H1 (cell line): ENCODE data around the gene AP5S1. TPM values are rescaled to one million over a fixed set of nuclear protein-coding genes. Genes with fewer than 3 reads are reported as not detected.

ENCODE experiments used
- CTCF ChIA-PET: fragments of 300-600 bp; sonication (Branson Sonifier 250); formaldehyde crosslinking; loops from one replicate; lab custom pipeline; 2021; ENCODE audit not compliant: partially characterized antibody; lab: Charles Lee
- POLR2A ChIA-PET: fragments of 300-600 bp; sonication (Branson Sonifier 250); formaldehyde crosslinking; loops from one replicate; lab custom pipeline; 2021; ENCODE audit warnings: inconsistent platforms; ENCODE audit not compliant: partially characterized antibody; lab: Charles Lee
- DNase-seq, 2 experiments: peaks; one replicate each; pipeline versions ENCODE4 v3.0.0 to v3.0.0-alpha.2; 2010 to 2022; ENCODE audit warnings: low spot score in 2 of 2, low read depth in 1 of 2, mixed read lengths in 1 of 2
- FAIRE-seq: peaks from 2 replicates; lab custom pipeline; 2011; peaks lifted over from hg19 to GRCh38; lab: Jason Lieb, UNC
- H2AFZ ChIP-seq: 2 replicates; pipeline ENCODE4 v1.8.1; 2012; ENCODE audit warnings: low read length, inconsistent platforms
- H2AK5ac ChIP-seq: 2 replicates; pipeline ENCODE4 v1.6.1; 2013; ENCODE audit warnings: low read depth, low read length
- H2BK120ac ChIP-seq: replicated peaks from 2 replicates; pipeline ENCODE3; 2013; ENCODE audit warnings: low read depth, low read length, inconsistent platforms
- H2BK12ac ChIP-seq: 2 replicates; pipeline ENCODE4 v1.6.1; 2013; ENCODE audit warnings: low read depth, low read length
- H2BK15ac ChIP-seq: 2 replicates; pipeline ENCODE4 v1.6.1; 2013; ENCODE audit warnings: low read length
- H2BK20ac ChIP-seq: 2 replicates; pipeline ENCODE4 v1.6.1; 2013; ENCODE audit warnings: low read length
- H2BK5ac ChIP-seq: 2 replicates; pipeline ENCODE4 v1.6.1; 2013; ENCODE audit warnings: low read depth, low read length
- H3K14ac ChIP-seq: 2 replicates; pipeline ENCODE4 v1.6.1; 2013; ENCODE audit warnings: inconsistent platforms; ENCODE audit not compliant: insufficient read length
- H3K18ac ChIP-seq: 2 replicates; pipeline ENCODE4 v1.6.1; 2013; ENCODE audit warnings: low read length; ENCODE audit errors: extremely low read depth
- H3K23ac ChIP-seq: 2 replicates; pipeline ENCODE4 v1.6.1; 2013; ENCODE audit warnings: inconsistent platforms; ENCODE audit not compliant: insufficient read length
- H3K23me2 ChIP-seq: 2 replicates; pipeline ENCODE4 v1.6.1; 2013; ENCODE audit warnings: low read depth, low read length
- H3K27ac ChIP-seq: 2 replicates; pipeline ENCODE4 v1.6.1; 2011; ENCODE audit warnings: low read depth, low read length, inconsistent platforms
- H3K27me3 ChIP-seq, 4 experiments: replicated peaks in 1 of 4; 1 replicate in 1 of 4; 2 replicates in 3 of 4; pipeline versions ENCODE4 v1.6.1 to v1.8.1; 2011 to 2013; ENCODE audit warnings: low read length in 3 of 4, mild to moderate bottlenecking in 3 of 4, inconsistent platforms in 2 of 4, mixed read lengths in 2 of 4, moderate library complexity in 1 of 4; ENCODE audit not compliant: control insufficient read depth in 3 of 4, insufficient read depth in 3 of 4; ENCODE audit errors: extremely low read depth in 1 of 4
- H3K36me3 ChIP-seq, 4 experiments: 2 replicates each; pipeline versions ENCODE4 v1.6.1 to v1.8.1; 2011 to 2013; ENCODE audit warnings: mild to moderate bottlenecking in 4 of 4, low read length in 3 of 4, moderate library complexity in 2 of 4, control low read depth in 1 of 4, inconsistent platforms in 1 of 4; ENCODE audit not compliant: insufficient read depth in 4 of 4, control insufficient read depth in 2 of 4
- H3K4ac ChIP-seq: replicated peaks from 2 replicates; pipeline ENCODE3; 2013; ENCODE audit warnings: low read length, low read depth, mixed read lengths, inconsistent platforms; ENCODE audit not compliant: insufficient read length
- H3K4me1 ChIP-seq, 4 experiments: replicated peaks in 1 of 4; 1 replicate in 1 of 4; 2 replicates in 3 of 4; pipeline versions ENCODE4 v1.6.1 to v1.8.1; 2011 to 2013; ENCODE audit warnings: low read length in 3 of 4, inconsistent platforms in 2 of 4, mixed read lengths in 1 of 4; ENCODE audit not compliant: insufficient read depth in 4 of 4, control insufficient read depth in 3 of 4
- H3K4me2 ChIP-seq, 2 experiments: 2 replicates each; pipeline versions ENCODE4 v1.6.1 to v1.8.1; 2011 to 2013; ENCODE audit warnings: low read depth in 2 of 2, low read length in 2 of 2, control low read depth in 1 of 2, inconsistent platforms in 1 of 2, mild to moderate bottlenecking in 1 of 2; ENCODE audit not compliant: insufficient read depth in 1 of 2
- H3K4me3 ChIP-seq, 4 experiments: fragments of 200-600, 300-600 bp in 1 of 4; sonication (generic), shearing (Covaris generic), sonication (Bioruptor Twin) in 1 of 4; 2 replicates each; pipeline versions ENCODE4 v1.5.1 to v1.8.1; 2011 to 2016; ENCODE audit warnings: low read length in 4 of 4, low read depth in 3 of 4, control low read depth in 2 of 4, inconsistent platforms in 2 of 4, mild to moderate bottlenecking in 2 of 4, mixed read lengths in 1 of 4, moderate library complexity in 1 of 4; ENCODE audit not compliant: insufficient read depth in 2 of 4; ENCODE audit errors: extremely low read depth in 1 of 4
- H3K56ac ChIP-seq: replicated peaks from 2 replicates; pipeline ENCODE3; 2013; ENCODE audit warnings: low read depth, mild to moderate bottlenecking, mixed read lengths, low read length, inconsistent platforms; ENCODE audit not compliant: insufficient read length
- H3K79me1 ChIP-seq: 2 replicates; pipeline ENCODE4 v1.6.1; 2013; ENCODE audit warnings: low read depth, low read length, control low read depth
- H3K79me2 ChIP-seq, 2 experiments: 2 replicates each; pipeline versions ENCODE4 v1.6.1 to v1.8.1; 2012 to 2013; ENCODE audit warnings: low read length in 2 of 2, mild to moderate bottlenecking in 2 of 2, inconsistent platforms in 1 of 2; ENCODE audit not compliant: insufficient read depth in 2 of 2, control insufficient read depth in 1 of 2
- H3K9ac ChIP-seq, 4 experiments: replicated peaks in 1 of 4; 1 replicate in 1 of 4; 2 replicates in 3 of 4; pipeline versions ENCODE4 v1.6.1 to v1.8.1; 2011 to 2013; ENCODE audit warnings: low read depth in 3 of 4, low read length in 3 of 4, control low read depth in 2 of 4, mild to moderate bottlenecking in 2 of 4, moderate library complexity in 2 of 4, inconsistent platforms in 1 of 4; ENCODE audit errors: extremely low read depth in 1 of 4
- H3K9me3 ChIP-seq, 2 experiments: 2 replicates each; pipeline versions ENCODE4 v1.6.1 to v1.8.1; 2012 to 2013; ENCODE audit warnings: mild to moderate bottlenecking in 2 of 2, moderate library complexity in 2 of 2, control low read depth in 1 of 2, inconsistent platforms in 1 of 2, low read depth in 1 of 2, low read length in 1 of 2, mixed read lengths in 1 of 2; ENCODE audit not compliant: insufficient read depth in 2 of 2
- H4K20me1 ChIP-seq, 2 experiments: replicated peaks in 1 of 2; 2 replicates each; pipeline versions ENCODE3 to v1.8.1; 2011 to 2013; ENCODE audit warnings: inconsistent platforms in 2 of 2, low read length in 2 of 2, mild to moderate bottlenecking in 1 of 2; ENCODE audit not compliant: insufficient read depth in 2 of 2, control insufficient read depth in 1 of 2
- H4K5ac ChIP-seq: 2 replicates; pipeline ENCODE4 v1.6.1; 2013; ENCODE audit warnings: low read length, low read depth, mixed read lengths, inconsistent platforms; ENCODE audit not compliant: insufficient read length
- H4K8ac ChIP-seq: 2 replicates; pipeline ENCODE4 v1.8.0; 2013; ENCODE audit warnings: mild to moderate bottlenecking, moderate library complexity, low read length, inconsistent platforms; ENCODE audit not compliant: insufficient read depth; ENCODE audit errors: extremely low read depth
- H4K91ac ChIP-seq: replicated peaks from 2 replicates; pipeline ENCODE3; 2013; ENCODE audit warnings: low read length, mixed read lengths, inconsistent platforms; ENCODE audit not compliant: insufficient read length
- GTF2F1 ChIP-seq: IDR thresholded peaks from 2 replicates; pipeline ENCODE4 v1.6.1; 2012; ENCODE audit warnings: low read depth, low read length, improper control_type of control experiment, borderline replicate concordance
- HDAC2 ChIP-seq, 2 experiments: fragments of 300-600 bp in 1 of 2; sonication (generic) in 1 of 2; IDR thresholded peaks; 2 replicates each; pipeline ENCODE4 v1.6.1; 2011 to 2012; ENCODE audit warnings: low read depth in 2 of 2, low read length in 2 of 2, mild to moderate bottlenecking in 2 of 2, moderate library complexity in 2 of 2, borderline replicate concordance in 1 of 2, inconsistent platforms in 1 of 2
- KDM4A ChIP-seq: IDR thresholded peaks from one replicate; pipeline ENCODE4 v1.7.1; 2012; ENCODE audit warnings: low read depth, mild to moderate bottlenecking, moderate library complexity, low read length, inconsistent platforms; ENCODE audit not compliant: severe bottlenecking
- NANOG ChIP-seq: IDR thresholded peaks from 2 replicates; pipeline ENCODE4 v1.6.1; 2011; ENCODE audit warnings: low read length, low read depth, mild to moderate bottlenecking, inconsistent platforms; ENCODE audit not compliant: insufficient read depth, poor library complexity, severe bottlenecking
- POLR2A ChIP-seq, 2 experiments: IDR thresholded peaks; 1 replicate in 1 of 2; 2 replicates in 1 of 2; pipeline ENCODE4 v1.6.1; 2011; ENCODE audit warnings: low read depth in 2 of 2, low read length in 2 of 2, mild to moderate bottlenecking in 2 of 2; ENCODE audit errors: control extremely low read depth in 1 of 2
- RBBP5 ChIP-seq: IDR thresholded peaks from 2 replicates; pipeline ENCODE4 v1.7.1; 2012; ENCODE audit warnings: low read depth, mild to moderate bottlenecking, inconsistent platforms, low read length, moderate library complexity, borderline replicate concordance
- SP4 ChIP-seq: IDR thresholded peaks from 2 replicates; pipeline ENCODE4 v1.6.1; 2012; ENCODE audit warnings: low read length, inconsistent platforms
- SRF ChIP-seq: IDR thresholded peaks from 2 replicates; pipeline ENCODE4 v1.6.1; 2011; ENCODE audit warnings: mild to moderate bottlenecking, low read depth, low read length, moderate library complexity
- TEAD4 ChIP-seq: IDR thresholded peaks from 2 replicates; pipeline ENCODE4 v1.6.1; 2012; ENCODE audit warnings: low read depth, low read length, inconsistent platforms, mixed read lengths
- YY1 ChIP-seq: IDR thresholded peaks from 2 replicates; pipeline ENCODE4 v1.6.1; 2011; ENCODE audit warnings: low read depth, mild to moderate bottlenecking, low read length
- ZNF274 ChIP-seq: IDR thresholded peaks from 2 replicates; pipeline ENCODE4 v1.7.0; 2012; ENCODE audit warnings: low read length, borderline replicate concordance; ENCODE audit errors: extremely low read depth
- WGBS, 2 experiments: shearing (Covaris generic) in 1 of 2; methylation state at CpG; one replicate each; pipeline versions ENCODE4 v1.1.6 to v1.1.7; 2013 to 2015; ENCODE audit warnings: low lambda C conversion rate in 2 of 2, mixed read lengths in 2 of 2, inconsistent platforms in 1 of 2, low coverage in 1 of 2, missing lambda C conversion rate in 1 of 2; ENCODE audit not compliant: insufficient replicate concordance in 2 of 2, insufficient coverage in 1 of 2, insufficient read length in 1 of 2; ENCODE audit errors: extremely low coverage in 1 of 2, missing lambda C conversion rate in 1 of 2; 5-methylcytosine and 5-hydroxymethylcytosine counted together
- polyA plus RNA-seq, 7 experiments: library from polyadenylated mRNA; depleted of rRNA in 3 of 7; stranded (reverse) in 5 of 7; unstranded in 2 of 7; fragments of >200 nt in 5 of 7; fragments of 200-250 nt in 2 of 7; gene quantifications; 1 replicate in 5 of 7; 2 replicates in 1 of 7; 4 replicates in 1 of 7; pipeline versions ENCODE4 v1.2.1 to v1.2.3, GENCODE V29; 2011 to 2013; ENCODE audit warnings: missing spikeins in 2 of 7, mixed read lengths in 2 of 7
- total RNA-seq: library from RNA; stranded (reverse); fragmentation: NEBNext Ultra II Directional; extraction: Animal tissue kit (Norgen Biotek cat#: 25700); gene quantifications from 2 replicates; pipeline ENCODE4 v1.2.1, GENCODE V29; 2021

Gene AP5S1
- total and polyA plus RNA-seq, 2 of the 8 experiments (the other 6 are each of a cell fraction or from before 2014, with no cell fraction given), result 3.3 to 3.7 TPM

- Histone ChIP-seq H3K4me3 (no peak overlapping the region), H2BK15ac (no peak overlapping the region), H3K4me2 (no peak overlapping the region), H3K79me2 (no peaks in the 10 kb centered on the region), H4K5ac (no peak overlapping the region), H3K23me2 (no peaks in the 10 kb centered on the region), H3K56ac (no peak overlapping the region), H2BK5ac (no peak overlapping the region), H2BK20ac (no peak overlapping the region), H4K20me1 (peaks cover 0 to 2% of the 10 kb centered on the region in 2 experiments), H3K27ac (no peak overlapping the region), H4K91ac (no peak overlapping the region), H3K79me1 (peaks cover 2% of the 10 kb centered on the region; the same call in 1 of the 2 replicates), H3K4me1 (no peaks in the 10 kb centered on the region), H2AK5ac (no peak overlapping the region), H3K4ac (no peak overlapping the region), H3K36me3 (peaks cover 0 to 3% (median 1%) of the 10 kb centered on the region in 4 experiments; a peak in 2 of 8 replicates), H3K27me3 (no peaks in the 10 kb centered on the region), H3K9me3 (no peaks in the 10 kb centered on the region), H2BK12ac (no peak overlapping the region), H2AFZ (no peak overlapping the region), H3K18ac (no peak overlapping the region), H4K8ac (no peak overlapping the region), H2BK120ac (no peak overlapping the region), H3K9ac (no peak overlapping the region), H3K23ac (no peak overlapping the region), H3K14ac (no peak overlapping the region)
- TF ChIP-seq SRF (no peak), NANOG (no peak), POLR2A (IDR thresholded peaks at IDR 0.05; ENCODE audit: control extremely low read depth in 1 of 2, low read depth in 2 of 2, low read length in 2 of 2) (no peak), TEAD4 (no peak), HDAC2 (IDR thresholded peaks at IDR 0.05; ENCODE audit: borderline replicate concordance in 1 of 2, low read depth in 2 of 2, low read length in 2 of 2) (no peak), YY1 (no peak), GTF2F1 (no peak), RBBP5 (no peak), SP4 (no peak), KDM4A (no peak), ZNF274 (no peak)
- CTCF ChIA-PET, result interaction anchor here (0.6 to 2.1 kb wide), 8 partner anchors 8 to 196 kb away, joined by 3 to 7 read pairs (median 3); partner anchors contain the start of gene ADISSP
- POLR2A ChIA-PET, result interaction anchor here (0.9 to 6.3 kb wide), 8 partner anchors 9 to 108 kb away, joined by 3 to 34 read pairs (median 6); no protein-coding TSS in a partner anchor
- no peak for DNase-seq
- FAIRE-seq, result no peak
- 79% methylated on average over 1 of the region's 1 CpG; no CpG with 5 or more reads in 1 of the 2 experiments for WGBS, 2 experiments
Observed at GRCh38 chr20:3876000-3876399, 55.7 kb downstream of the AP5S1 start.
